ENCODE results near the gene C2orf76.

The C2orf76 gene

DNA sequence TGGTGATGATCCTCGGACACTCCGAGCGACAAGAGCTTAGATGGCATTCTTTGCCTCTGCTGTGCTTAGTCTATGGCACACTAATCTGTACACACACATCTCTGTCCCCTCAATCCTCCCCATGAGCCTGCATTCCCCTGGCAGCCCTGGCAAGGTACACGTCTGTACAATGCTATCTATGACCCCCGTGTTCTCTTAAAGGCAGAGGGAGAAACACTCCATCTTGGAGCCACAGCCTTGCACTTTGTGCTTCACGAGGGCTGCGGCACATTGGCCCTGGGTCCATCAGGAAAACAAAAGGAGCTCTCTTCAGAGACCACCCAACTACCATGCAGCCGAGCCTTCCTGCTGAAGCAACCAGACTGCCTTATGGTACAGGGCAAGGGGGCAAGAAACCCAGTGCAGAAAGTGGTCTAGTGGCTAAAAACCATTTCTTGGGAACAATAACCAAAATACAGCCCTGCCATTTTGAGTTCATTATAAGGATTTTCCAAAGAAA is 100.5 kb downstream of the C2orf76 start:
- in situ Hi-C loops (cut with MboI; ENCODE audit: low sequenced_read_pairs), result no loop called here

DNA sequence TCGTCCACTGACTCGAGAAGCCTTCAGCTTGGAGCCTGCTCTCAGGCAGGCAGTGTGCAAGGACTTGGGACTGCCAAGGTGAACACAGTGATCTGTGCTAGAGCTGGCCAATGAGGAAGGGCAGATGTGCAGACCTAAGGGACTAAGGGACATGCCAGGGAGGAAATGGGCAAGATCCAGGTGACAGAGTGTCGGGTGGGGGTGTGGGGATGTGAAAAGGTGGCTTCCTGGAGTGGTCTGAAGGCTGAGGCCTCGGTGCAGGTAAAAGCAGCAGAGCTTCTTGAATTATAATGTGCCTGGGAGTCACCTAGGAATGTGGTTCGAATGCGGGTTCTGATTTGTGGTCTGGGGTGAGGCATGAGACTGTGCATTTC is 101.0 kb downstream of the C2orf76 start:
- in situ Hi-C loops (cut with MboI; ENCODE audit: low sequenced_read_pairs), result no loop called here

DNA sequence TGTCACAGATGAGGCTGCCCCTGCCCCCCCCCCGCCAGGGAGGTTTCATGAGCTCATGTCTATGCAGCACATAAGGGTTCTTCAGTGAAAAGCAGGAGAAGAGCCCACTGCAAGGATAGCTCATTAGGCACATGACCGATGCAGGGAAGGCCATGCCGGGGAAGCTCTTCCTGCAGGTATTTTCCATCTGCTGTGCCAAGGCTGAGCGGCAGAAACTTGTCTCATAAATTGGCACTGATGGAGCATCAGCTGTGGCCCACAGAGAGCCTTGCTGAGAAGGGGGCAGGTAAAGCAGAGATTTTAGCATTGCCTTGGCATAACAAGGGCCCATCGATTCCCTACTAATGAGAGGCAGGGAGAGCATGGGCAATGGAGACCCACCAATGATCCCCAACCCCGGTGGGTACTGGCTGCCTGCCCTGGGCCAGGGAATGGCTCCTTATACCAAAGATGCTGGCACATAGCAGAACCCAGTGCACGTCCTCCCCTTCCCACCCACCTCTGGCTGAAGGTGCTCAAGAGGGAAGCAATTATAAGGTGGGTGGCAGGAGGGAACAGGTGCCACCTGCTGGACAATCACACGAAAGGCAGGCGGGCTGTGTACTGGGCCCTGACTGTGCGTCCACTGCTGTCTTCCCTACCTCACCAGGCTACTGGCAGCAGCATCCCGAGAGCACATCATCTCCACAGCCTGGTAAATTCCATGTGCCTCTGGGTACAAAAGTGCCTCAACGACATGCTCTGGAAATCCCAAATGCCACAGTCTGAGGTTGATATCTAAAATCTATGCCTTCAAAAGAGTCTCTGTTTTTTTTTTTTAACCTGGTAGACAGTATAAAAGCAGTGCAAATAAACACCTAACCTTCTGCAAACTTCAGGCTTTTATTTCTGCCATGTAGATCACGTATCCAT is 101.6 kb downstream of the C2orf76 start:
- in situ Hi-C loops (cut with MboI; ENCODE audit: low sequenced_read_pairs), result no loop called here

DNA sequence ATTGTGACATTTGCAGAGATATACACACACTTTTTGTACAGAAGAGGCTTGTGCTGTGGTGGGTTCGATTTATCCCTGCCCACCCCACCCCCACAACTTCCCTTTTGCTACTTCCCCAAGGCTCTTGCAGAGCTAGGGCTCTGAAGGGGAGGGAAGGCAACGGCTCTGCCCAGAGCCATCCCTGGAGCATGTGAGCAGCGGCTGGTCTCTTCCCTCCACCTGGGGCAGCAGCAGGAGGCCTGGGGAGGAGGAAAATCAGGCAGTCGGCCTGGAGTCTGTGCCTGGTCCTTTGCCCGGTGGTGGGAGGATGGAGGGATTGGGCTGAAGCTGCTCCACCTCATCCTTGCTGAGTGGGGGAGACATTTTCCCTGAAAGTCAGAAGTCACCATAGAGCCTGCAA is 103.0 kb downstream of the C2orf76 start:
- in situ Hi-C loops (cut with MboI; ENCODE audit: low sequenced_read_pairs), result no loop called here

DNA sequence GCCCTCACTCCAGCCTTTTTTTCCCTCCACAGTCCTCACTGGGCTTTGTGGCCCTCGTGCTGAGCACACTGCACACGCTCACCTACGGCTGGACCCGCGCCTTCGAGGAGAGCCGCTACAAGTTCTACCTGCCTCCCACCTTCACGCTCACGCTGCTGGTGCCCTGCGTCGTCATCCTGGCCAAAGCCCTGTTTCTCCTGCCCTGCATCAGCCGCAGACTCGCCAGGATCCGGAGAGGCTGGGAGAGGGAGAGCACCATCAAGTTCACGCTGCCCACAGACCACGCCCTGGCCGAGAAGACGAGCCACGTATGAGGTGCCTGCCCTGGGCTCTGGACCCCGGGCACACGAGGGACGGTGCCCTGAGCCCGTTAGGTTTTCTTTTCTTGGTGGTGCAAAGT is 103.6 kb downstream of the C2orf76 start:
- in situ Hi-C loops (cut with MboI; ENCODE audit: low sequenced_read_pairs), result no loop called here

DNA sequence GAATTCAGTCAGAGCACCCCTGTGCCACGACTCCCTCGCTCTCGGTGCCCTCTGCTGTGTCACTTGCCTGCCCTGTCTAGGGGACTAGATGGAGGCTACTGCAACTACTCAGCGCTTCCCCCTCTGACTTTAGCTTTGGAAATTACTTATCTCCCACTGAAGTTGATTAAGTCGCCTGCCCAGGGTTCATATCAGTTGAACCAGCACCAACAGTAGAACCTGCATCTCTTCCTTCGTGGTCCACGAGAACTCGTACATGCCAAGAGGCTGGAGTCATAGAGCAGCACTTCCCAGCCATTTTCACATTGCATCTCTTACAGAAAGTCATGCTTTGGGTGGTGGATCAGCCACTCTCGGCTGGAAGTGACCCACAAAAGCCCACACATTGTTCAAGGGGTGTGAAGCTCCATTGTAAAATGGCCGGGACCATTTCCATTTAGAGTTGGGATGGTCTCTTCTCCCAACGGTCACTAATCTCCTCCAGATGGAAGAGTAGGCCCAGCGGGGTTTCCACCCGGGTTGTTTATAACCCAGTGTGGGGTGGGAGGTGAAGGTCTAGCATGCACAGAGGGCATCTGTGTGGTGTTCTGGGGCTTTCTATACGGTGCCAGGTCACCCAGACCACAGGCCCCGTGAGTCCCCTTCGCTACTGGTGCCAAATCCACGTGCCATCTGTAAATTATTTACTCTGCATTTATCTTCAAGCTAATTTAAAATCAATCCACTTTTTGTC is 105.0 kb downstream of the C2orf76 start:
- in situ Hi-C loops (cut with MboI; ENCODE audit: low sequenced_read_pairs), result no loop called here

DNA sequence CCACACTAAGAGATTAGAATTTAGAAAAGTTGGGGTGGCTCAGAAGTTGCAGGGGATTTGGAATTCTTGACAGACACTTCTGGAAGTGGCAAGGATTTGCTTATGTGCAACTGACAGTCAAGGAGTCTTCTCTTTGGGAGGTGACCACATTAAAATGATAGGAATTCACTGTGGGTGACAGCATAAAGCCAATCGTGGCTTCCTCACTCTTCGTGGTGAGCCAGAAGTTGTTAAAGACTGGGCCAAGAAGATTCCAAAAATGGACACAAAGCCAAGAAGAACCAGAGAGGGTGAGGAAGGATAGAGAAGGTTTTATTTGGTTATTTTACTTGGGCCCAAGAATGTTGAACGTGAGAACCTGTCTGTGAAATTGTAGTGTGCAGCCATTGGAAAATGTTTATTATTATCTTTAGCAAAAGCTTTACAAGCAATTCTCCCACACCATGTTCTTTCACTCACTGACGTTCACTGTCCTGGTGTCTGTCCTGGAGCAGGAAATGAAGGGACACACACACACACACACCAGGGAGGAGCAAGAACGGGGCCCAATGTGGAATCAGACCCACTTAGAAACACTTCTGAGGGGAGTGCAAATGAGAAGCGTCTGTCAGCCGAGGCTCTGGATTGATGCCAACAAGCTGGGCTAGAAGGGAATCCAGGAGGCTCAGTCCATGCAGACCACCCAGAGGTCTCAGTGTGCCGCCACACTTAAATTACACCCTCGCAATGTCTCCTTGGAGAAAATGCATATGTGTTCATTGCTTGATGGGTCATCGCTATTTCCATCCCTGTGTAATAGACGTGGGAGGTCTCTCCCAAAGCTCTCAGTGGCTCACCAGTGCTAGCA is 105.8 kb downstream of the C2orf76 start:
- in situ Hi-C loops (cut with MboI; ENCODE audit: low sequenced_read_pairs), result no loop called here

DNA sequence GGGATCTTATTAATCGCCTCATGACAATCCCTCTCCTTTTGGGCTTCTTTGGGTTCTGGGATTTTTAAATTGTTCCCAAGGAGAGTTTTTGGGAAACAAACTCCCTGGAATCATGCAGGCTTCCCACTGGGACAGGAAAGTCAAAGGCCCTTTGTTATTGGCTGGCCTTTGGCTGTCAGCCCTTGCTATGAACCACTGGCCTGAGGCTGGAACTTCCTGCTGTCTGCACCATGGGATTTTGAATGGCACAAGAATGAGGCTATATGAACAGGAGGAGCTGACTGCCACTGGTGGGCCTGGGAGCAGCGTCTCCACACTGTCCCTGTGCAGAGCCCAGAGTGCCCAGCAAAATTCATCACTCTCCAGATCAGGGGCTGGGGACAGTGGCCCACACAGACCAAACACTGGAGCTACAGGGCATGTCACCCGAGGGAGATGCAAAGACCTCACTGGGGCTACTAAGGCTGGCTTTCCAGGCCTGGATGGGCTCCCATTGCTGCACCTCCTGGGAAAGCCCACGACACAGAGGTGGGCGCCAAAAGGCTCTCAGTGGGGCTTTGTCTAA is 107.3 kb downstream of the C2orf76 start:
- in situ Hi-C loops (cut with MboI; ENCODE audit: low sequenced_read_pairs), result no loop called here

DNA sequence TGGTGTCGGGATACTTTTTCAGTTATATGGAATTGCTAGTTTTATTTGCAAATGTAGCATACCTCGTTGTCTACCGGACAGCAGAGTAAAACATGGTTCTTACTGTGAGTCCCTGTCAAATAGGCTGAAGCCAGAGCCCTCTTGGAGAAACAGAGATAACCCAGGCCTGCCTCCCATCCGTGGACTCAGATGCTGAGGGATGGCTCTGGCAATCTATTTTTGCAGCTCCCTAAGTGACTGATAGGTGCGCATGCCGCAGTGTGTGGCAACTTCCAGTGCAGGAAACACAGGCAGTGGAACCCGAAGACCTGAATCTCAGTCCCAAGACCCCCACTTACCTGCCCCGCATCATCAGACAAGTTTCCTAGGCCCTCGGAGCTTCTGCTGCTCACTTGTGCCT is 109.4 kb downstream of the C2orf76 start:
- in situ Hi-C loops (cut with MboI; ENCODE audit: low sequenced_read_pairs), result no loop called here

DNA sequence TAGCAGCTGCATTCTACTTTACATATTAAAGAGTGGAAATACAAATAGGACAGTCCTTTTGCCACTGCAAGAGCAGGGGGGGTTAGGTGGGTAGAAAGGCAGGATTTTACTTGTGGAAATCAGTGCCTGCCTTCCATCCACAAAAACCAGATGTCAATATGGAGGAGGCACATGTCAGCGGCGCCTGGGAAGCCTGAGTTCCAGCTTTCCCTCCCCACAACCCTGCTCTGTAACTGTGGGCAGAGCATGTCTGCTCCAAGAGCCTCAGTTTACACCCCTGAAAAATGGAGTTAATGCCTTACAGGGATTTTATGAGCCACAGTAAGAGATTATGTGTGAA is 110.1 kb downstream of the C2orf76 start:
- in situ Hi-C loops (cut with MboI; ENCODE audit: low sequenced_read_pairs), result no loop called here

DNA sequence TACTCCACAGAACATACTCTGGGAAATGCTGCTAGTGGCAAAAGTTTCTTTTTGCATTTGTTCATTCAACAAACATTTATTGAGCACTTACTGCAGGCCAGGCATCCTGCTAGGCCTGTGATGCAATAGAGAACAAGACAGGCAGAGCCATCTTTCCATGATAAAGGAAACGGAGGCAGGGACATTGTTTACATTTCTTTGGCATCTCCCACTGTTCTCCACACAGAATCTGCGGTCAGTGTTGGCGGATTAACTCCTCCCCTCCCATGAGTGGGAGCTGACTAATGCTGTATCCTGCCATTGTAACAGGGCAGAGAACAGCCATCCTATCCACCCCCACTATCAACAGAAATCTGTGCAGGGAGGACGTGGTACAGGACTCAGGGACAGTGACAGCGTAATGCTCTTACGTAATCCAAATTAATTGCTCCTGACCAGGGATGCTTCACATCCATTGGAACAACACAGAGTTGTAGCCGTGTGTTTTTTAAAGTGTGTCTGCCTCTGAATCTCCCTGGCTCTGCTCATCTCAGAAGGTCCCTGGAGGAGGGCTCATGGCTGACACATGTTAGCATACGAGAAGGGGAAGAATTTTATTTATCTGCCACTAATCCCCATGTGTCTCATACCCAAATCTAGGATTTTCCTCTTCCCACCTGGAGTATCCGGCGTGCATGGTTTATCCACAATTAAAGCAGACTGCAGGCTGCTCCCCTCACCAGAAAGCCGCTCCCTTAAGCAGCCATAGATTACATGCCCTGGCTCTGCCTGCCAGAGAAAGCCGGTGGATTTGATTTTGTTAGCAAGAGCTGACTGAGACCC is 110.7 kb downstream of the C2orf76 start:
- in situ Hi-C loops (cut with MboI; ENCODE audit: low sequenced_read_pairs), result no loop called here

DNA sequence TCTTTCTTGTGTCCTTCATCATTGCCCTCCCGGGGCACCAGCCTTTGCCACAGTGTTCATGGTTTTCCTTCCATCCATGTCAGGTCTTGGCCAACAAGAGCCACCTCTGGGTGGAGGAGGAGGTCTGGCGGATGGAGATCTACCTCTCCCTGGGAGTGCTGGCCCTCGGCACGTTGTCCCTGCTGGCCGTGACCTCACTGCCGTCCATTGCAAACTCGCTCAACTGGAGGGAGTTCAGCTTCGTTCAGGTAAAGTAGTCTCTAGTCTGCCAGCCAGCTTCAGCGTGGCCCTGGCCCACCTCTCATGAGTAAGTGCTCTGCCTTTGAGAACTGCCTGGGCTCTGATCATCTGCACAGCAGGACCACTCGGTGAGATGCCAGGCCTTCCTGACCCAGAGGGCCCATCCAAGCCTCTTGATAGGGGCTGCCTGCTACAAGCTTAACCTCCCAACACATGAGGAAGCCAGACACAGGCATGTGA is 112.0 kb downstream of the C2orf76 start:
- in situ Hi-C loops (cut with MboI; ENCODE audit: low sequenced_read_pairs), result no loop called here

DNA sequence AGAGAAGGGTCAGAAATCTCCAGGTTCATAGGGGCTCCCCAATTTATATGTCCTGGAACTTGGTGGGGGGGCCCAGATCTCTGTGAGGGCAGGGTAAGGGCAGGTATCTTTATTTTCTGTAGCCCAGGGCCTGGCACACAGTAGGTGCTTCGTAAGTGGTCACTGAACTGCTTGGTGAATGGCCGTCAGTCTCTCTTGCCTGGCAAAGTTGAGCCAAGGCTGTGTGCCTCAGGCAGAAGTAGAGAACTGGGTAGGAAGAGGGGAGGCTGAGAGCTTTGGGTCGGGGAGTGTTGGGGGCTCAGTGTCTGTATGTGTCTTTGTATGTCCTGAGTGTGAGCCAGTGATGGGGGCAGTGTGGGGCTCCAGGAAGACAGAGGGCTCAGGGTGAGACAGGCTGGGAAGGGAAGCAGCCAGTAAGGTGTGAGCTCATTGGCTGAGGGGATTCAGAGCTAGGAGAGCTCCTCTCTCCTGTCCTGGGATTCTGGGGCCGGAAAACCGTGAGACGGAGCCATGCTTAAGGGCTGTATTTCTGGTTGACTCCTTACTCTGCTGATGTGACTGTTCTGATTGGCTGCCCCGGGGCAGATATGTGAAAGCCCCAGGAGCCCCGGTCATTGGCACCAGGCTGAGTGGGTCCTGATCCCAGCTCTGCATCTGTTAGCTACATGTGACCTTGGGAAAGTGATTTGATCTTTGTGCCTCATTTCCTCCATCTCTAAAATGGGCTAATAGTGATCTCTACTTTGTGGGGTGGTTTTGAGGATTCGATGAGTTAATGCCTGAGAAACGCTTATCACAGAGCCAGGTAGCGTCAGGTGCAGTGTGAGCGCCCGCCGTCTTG is 112.7 kb downstream of the C2orf76 start:
- in situ Hi-C loops (cut with MboI; ENCODE audit: low sequenced_read_pairs), result no loop called here

DNA sequence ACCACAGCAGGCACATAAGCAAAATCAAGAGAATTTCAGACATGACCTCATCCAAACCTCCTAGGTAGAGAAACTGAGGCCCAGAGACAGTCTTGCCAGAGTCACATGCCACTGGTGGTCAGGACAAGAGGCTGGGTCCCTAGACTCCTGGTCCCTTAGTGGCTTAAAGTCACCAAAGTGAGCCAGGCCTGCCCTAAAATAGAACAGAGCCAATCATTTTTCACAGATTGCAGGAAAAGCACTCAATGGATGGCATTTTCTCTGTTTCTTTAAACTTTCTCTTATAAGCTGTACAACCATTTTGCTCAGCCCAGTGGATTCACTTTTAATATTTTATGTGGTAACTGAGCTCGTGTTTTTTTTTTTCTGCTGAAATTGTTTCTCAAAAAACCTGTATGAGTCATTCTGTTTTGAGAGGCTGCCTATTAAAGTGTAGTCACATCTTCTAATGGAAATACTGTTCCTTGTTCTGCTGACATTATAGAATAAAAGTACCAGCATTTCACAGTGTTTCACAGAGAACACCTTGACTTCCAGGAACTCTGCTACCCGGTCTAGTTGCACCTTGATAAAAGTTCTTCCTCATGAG is 113.4 kb downstream of the C2orf76 start:
- in situ Hi-C loops (cut with MboI; ENCODE audit: low sequenced_read_pairs), result no loop called here

Measured in hTERT RPE-1 (cell line).